A673 (cell line): ENCODE data around the gene CIART. TPM values are rescaled to one million over a fixed set of nuclear protein-coding genes. Genes with fewer than 3 reads are reported as not detected.

Source experiments
- BruUV-seq: library from RNA; stranded (reverse); fragments of 400-500 nt; replicated peaks from 2 replicates; lab custom pipeline; 2021; lab: Mats Ljungman, UMichigan
- CTCF ChIA-PET: fragments of 300-600 bp; sonication (Branson Sonifier 250); formaldehyde crosslinking; loops from one replicate; lab custom pipeline; 2022; ENCODE audit warnings: antibody characterized with exemption; lab: Charles Lee
- POLR2A ChIA-PET: fragments of 300-600 bp; sonication (Branson Sonifier 250); formaldehyde crosslinking; loops from one replicate; lab custom pipeline; 2022; ENCODE audit warnings: antibody characterized with exemption; ENCODE audit not compliant: low non-redundant PET; lab: Charles Lee
- DNase-seq: peaks from one replicate; pipeline ENCODE4 v3.0.0-alpha.2; 2015; ENCODE audit warnings: low spot score
- H3K27ac ChIP-seq: fragments of 200-600 bp; sonication (generic); 2 replicates; pipeline ENCODE4 v1.5.1; 2016; ENCODE audit warnings: mixed run types, low read depth, mild to moderate bottlenecking, mixed read lengths, antibody characterized with exemption, low read length; ENCODE audit not compliant: poor library complexity, severe bottlenecking
- H3K27me3 ChIP-seq: fragments of 200-600 bp; sonication (generic); replicated peaks from 2 replicates; pipeline ENCODE4 v1.6.1; 2017; ENCODE audit warnings: mixed run types, low read depth, mild to moderate bottlenecking, mixed read lengths, antibody characterized with exemption, low read length; ENCODE audit not compliant: insufficient read depth, poor library complexity
- H3K36me3 ChIP-seq: fragments of 200-600 bp; sonication (generic); 2 replicates; pipeline ENCODE4 v1.6.1; 2016; ENCODE audit warnings: mixed run types, mild to moderate bottlenecking, mixed read lengths, antibody characterized with exemption, low read length; ENCODE audit not compliant: insufficient read depth, poor library complexity, severe bottlenecking
- H3K4me1 ChIP-seq: fragments of 200-600 bp; sonication (generic); 2 replicates; pipeline ENCODE4 v1.6.1; 2017; ENCODE audit warnings: mixed run types, mild to moderate bottlenecking, mixed read lengths, antibody characterized with exemption, low read length; ENCODE audit not compliant: insufficient read depth, poor library complexity, severe bottlenecking
- H3K4me3 ChIP-seq: fragments of 200-600 bp; sonication (generic); 2 replicates; pipeline ENCODE4 v1.5.1; 2016; ENCODE audit warnings: low read depth, mixed run types, mild to moderate bottlenecking, mixed read lengths, low read length; ENCODE audit not compliant: poor library complexity, severe bottlenecking
- H3K9me3 ChIP-seq: fragments of 200-600 bp; sonication (generic); 2 replicates; pipeline ENCODE4 v1.6.1; 2016; ENCODE audit warnings: mixed run types, low read depth, mild to moderate bottlenecking, mixed read lengths, antibody characterized with exemption, low read length; ENCODE audit not compliant: poor library complexity, severe bottlenecking
- CTCF ChIP-seq: fragments of 300-800, 200-600 bp; sonication (generic); conservative IDR thresholded peaks from 2 replicates; pipeline ENCODE4 v1.5.1; 2017; ENCODE audit warnings: low read depth, mild to moderate bottlenecking, antibody characterized with exemption, low read length, moderate library complexity, mixed read lengths
- EZH2 ChIP-seq: fragments of 200-600 bp; sonication (generic); IDR thresholded peaks from 2 replicates; pipeline ENCODE4 v1.6.1; 2017; ENCODE audit warnings: borderline replicate concordance, low read depth, mild to moderate bottlenecking, mixed read lengths, antibody characterized with exemption, low read length; ENCODE audit not compliant: poor library complexity, severe bottlenecking
- intact Hi-C: fragments of 100-400 bp; cut with micrococcal nuclease; formaldehyde crosslinking; loops from one replicate; pipeline ENCODE4 v1.10.0; 2022; ENCODE audit not compliant: unreplicated experiment
- total RNA-seq: library from RNA; stranded (reverse); gene quantifications from 2 replicates; pipeline ENCODE4 v1.2.3, GENCODE V29; 2021

Gene CIART
- total RNA-seq, 1 experiment from 2014 or later, result 3.5 TPM

DNA sequence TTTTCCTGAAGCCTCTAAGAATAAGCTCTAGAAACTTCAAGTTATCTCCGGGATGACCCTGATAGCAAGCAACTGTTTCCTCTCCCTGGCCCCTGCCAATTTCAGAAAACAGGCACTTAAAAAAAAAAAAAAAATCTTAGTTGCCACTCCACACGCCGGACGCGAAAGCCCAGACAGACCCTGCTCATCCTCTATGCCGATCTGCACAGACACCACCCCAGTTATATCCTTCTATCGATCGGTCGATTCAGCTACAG, 48.1 kb upstream of the CIART start:
- H3K9me3 ChIP-seq, result no peaks in the 10 kb centered on the region
- peak overlapping the region; percentile 95 for H3K27ac ChIP-seq
- peaks cover 26% of the 10 kb centered on the region for H3K36me3 ChIP-seq
- ChIA-PET POLR2A (no interaction called here), CTCF (no interaction called here)
- no peak for TF ChIP-seq CTCF
- no peak for TF ChIP-seq EZH2
- no TSS peak for BruUV-seq
- DNase-seq, result no peak
- H3K4me1 ChIP-seq, result peaks cover 7% of the 10 kb centered on the region
- peak overlapping the region; percentile 77 for H3K4me3 ChIP-seq
- no peaks in the 10 kb centered on the region for H3K27me3 ChIP-seq
- intact Hi-C loops, result loop anchor here (2.0 kb wide), 1 partner anchor 13 kb away; no protein-coding TSS in a partner anchor

GRCh38 chr1:150234566-150235293, 47.6 kb upstream of the CIART start:
- TF ChIP-seq EZH2 (no peak), CTCF (no peak)
- peak; percentile 88 for DNase-seq
- no peaks in the 10 kb centered on the region for H3K27me3 ChIP-seq
- H3K4me1 ChIP-seq, result peaks cover 7% of the 10 kb centered on the region
- POLR2A ChIA-PET, result no interaction called here
- peak overlapping the region; percentile 95 for H3K27ac ChIP-seq
- BruUV-seq, result no TSS peak
- H3K9me3 ChIP-seq, result no peaks in the 10 kb centered on the region
- CTCF ChIA-PET, result no interaction called here
- H3K36me3 ChIP-seq, result peaks cover 21% of the 10 kb centered on the region
- H3K4me3 ChIP-seq, result peak overlapping the region; percentile 77
- intact Hi-C loops, result loop anchor here (2.0 kb wide), 1 partner anchor 14 kb away; no protein-coding TSS in a partner anchor

DNA sequence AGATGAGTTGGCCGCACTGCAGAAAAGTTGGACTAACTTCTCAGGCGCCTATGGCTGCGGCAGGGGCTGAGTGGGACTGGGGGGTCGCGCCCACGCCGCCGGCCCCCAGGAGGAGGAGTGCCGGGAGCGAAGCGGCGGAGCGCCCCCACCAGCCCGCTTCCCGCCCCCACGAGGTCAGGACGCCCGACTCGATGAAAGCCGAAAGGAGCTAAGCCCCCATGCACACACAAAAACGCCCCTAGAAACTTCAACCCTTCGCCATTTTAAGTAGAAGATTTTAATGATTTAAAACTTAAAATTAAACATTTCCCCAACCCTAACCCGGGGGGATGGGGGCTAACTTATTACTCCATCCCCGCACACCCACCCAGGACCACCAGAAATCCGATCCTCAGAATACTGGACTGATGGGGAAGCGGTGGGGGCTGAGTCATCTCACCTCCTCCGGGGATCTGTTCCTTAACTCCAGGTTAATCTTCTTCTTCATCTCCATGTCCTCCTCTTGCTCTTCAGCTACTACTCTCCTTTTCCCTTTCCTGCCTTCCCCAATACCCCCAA, 47.0 kb upstream of the CIART start:
- peak overlapping the region; percentile 77 for H3K4me3 ChIP-seq
- POLR2A ChIA-PET, result no interaction called here
- TSS peak; percentile 80 for BruUV-seq

More for the DNA sequence above, 47.0 kb upstream of the CIART start:
- Histone ChIP-seq H3K27me3 (no peaks in the 10 kb centered on the region), H3K4me1 (peaks cover 7% of the 10 kb centered on the region), H3K36me3 (peaks cover 15% of the 10 kb centered on the region), H3K27ac (peak overlapping the region; percentile 95), H3K9me3 (no peaks in the 10 kb centered on the region)
- TF ChIP-seq EZH2 (no peak), CTCF (no peak)
- CTCF ChIA-PET, result no interaction called here
- intact Hi-C loops, result loop anchor here (2.0 kb wide), 1 partner anchor 15 kb away; no protein-coding TSS in a partner anchor
- peak; percentile 30 for DNase-seq
